VCaP (cell line): ENCODE results near the gene PHACTR1.

ENCODE experiments used
- H3K27ac ChIP-seq: fragments of 450-650 bp; 2 replicates; pipeline ENCODE4 v1.5.1; 2017
- TF ChIP-seq, protein P1 (sequence below): fragments of 450-650 bp; conservative IDR thresholded peaks from 2 replicates; pipeline ENCODE4 v1.5.1; 2017; ENCODE audit warnings: mild to moderate bottlenecking, moderate library complexity

The PHACTR1 gene

DNA sequence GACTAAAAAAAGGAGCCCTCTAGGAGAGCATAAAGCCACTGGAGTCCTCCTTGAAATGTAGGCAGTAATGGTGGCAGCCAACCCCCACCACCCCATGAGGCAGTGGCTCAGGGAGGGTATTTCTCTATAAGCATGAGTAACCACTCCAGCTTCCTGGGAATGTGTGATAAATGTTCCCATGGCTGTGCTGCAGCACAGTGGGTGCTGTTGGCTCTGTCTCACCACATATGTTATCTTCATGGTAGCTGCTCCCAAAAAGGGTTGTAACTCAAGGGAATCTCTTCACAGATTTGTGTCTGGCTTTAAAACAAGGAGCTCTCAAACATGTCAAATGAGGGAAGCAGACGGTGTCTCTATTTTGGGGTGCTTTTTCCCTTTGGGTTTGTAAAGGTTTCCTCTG lies 7.5 kb upstream of the PHACTR1 start:
- no peak overlapping the region for H3K27ac ChIP-seq
- TF ChIP-seq, protein P1, sequence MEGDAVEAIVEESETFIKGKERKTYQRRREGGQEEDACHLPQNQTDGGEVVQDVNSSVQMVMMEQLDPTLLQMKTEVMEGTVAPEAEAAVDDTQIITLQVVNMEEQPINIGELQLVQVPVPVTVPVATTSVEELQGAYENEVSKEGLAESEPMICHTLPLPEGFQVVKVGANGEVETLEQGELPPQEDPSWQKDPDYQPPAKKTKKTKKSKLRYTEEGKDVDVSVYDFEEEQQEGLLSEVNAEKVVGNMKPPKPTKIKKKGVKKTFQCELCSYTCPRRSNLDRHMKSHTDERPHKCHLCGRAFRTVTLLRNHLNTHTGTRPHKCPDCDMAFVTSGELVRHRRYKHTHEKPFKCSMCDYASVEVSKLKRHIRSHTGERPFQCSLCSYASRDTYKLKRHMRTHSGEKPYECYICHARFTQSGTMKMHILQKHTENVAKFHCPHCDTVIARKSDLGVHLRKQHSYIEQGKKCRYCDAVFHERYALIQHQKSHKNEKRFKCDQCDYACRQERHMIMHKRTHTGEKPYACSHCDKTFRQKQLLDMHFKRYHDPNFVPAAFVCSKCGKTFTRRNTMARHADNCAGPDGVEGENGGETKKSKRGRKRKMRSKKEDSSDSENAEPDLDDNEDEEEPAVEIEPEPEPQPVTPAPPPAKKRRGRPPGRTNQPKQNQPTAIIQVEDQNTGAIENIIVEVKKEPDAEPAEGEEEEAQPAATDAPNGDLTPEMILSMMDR: no peak

DNA sequence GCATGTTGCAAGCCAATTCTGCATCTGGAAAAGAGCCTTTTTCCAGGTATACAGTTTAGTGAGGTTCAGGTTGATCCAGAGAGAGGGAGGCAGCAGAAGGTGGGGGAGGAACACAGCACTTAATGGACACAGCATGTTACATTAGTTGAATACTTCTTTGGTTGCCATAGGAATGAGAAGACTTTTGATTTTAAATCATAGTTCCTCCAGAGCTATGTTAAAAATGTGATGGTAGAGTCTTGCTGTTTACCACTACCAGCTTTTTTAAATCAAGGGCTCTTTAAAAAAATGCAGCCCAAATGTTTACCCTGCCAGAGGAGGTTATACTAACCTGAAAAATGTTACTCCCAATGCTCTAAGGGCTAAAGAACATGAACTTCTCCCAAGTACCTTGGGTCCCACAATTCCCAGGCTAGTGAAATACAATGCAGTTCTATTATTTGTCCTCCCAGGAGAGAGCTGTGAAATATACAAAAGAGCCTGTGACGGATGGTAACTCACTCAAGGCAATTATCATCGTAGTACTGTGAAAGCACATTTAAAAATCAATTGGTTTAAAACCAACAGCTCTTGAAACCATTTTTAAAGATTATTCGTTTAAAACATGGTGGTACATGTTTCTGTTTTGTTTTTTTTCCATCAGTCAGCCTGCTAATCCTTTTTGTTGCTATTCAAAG lies 6.9 kb upstream of the PHACTR1 start:
- no peak overlapping the region for H3K27ac ChIP-seq
- TF ChIP-seq, protein P1: no peak

DNA sequence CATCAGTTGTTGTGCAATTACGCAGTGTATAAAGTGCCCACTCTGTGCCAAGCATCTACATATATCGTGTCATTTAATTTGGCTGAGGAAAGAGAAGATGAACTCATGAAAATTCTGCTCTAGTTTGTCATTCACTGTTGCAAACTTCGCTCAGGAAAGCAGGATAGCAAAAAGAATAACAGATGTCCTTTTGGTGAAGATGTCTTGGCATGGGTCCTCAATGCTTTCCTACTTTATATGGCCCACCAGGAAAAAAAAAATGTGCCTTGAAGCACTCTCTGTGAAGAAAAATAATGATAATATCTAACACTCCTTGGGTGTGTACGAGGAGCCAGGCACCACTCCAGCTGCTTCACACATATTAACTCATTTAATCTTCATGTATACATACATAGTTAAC lies 5.6 kb upstream of the PHACTR1 start:
- no peak overlapping the region for H3K27ac ChIP-seq
- TF ChIP-seq, protein P1: no peak

DNA sequence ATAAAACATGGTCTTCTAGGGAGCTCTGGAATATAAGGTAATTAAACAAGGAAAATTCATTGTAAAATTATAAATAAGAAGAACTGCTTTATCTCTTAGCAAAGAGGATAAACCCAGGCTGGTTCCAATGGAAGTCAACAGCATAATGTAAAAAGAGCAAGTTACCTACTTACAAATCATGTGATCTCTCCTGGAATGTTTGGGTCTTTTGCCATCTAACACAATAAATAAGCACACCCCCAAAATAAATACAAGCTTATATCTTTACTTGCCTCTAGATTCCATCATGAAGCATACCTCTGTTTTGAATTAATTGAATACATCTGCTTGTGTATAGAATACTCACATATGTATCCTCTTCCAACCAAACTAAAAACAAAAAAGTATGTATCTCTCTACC lies 2.5 kb upstream of the PHACTR1 start:
- TF ChIP-seq, protein P1: no peak

DNA sequence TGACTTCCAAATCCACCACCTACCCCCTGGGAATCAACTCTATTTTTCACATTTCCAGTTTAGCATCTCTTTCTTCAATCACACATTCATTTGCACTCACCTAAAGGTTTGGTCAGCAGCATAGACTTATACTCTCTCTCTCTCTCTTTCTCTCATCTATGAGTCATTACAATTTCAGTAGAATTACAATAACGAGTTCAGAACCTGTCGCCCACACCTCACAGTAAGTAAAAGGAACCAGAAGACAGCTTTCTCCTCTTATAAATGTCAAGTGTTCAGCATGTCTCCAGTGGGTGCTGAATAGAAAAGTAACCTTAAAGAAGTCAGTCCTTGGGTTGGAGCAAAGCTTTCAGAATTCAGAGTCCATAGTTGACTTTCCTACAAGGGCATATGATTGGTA lies 1.1 kb upstream of the PHACTR1 start:
- no peak overlapping the region for H3K27ac ChIP-seq
- TF ChIP-seq, protein P1: no peak

More for the DNA sequence above, 2.5 kb upstream of the PHACTR1 start:
- no peak overlapping the region for H3K27ac ChIP-seq

DNA sequence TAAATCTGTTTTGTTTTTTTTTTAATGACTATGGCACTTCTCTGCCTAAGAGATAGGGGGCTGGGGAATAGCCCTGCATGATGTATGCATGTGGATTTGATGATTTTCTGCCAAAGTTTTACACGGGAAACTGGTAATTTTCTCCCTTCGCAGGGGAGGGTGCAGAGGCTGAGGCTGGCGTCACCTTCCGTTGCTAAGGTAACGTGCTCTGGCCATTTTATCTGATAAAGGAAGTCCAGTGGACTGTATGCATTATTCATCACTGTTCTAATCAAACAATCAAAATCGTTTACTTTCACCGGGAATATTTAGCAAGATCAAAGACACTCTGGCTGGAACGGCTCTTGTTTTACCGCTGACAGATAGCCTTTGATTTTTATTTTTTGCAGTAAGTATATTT lies 789 bp downstream of the PHACTR1 start:
- no peak overlapping the region for H3K27ac ChIP-seq
- TF ChIP-seq, protein P1: no peak

DNA sequence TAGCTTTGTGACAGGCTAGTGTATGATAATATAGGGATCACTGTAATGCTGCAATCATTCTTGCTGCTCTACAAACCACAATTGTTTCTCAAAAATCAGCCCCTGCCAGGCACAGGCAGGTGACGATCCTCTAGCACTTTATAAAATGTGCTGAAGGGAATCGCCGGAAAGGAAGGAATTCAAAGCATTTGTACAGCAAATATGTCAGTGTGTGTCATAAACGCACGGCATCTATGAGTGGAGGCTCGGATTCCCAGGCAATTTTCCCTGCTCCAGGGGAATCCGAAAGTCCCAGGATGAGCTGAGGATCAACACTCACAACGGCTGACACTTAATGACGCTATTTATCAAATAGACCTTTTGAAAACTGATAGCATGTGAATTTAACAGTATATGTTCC lies 1.4 kb downstream of the PHACTR1 start:
- TF ChIP-seq, protein P1: no peak
- no peak overlapping the region for H3K27ac ChIP-seq
